HG02981 (cell line): ENCODE measurements around the gene LEPR.

Source experiments
- ATAC-seq: cut with Tn5 transposase; IDR thresholded peaks from one replicate; pipeline ENCODE4 v1.9.1; 2021; ENCODE audit warnings: mild to moderate bottlenecking, moderate library complexity; ENCODE audit not compliant: unreplicated experiment

LEPR gene

GRCh38 chr1:65409314-65409713, 11.2 kb upstream of the LEPR start:
- no peak for ATAC-seq

DNA sequence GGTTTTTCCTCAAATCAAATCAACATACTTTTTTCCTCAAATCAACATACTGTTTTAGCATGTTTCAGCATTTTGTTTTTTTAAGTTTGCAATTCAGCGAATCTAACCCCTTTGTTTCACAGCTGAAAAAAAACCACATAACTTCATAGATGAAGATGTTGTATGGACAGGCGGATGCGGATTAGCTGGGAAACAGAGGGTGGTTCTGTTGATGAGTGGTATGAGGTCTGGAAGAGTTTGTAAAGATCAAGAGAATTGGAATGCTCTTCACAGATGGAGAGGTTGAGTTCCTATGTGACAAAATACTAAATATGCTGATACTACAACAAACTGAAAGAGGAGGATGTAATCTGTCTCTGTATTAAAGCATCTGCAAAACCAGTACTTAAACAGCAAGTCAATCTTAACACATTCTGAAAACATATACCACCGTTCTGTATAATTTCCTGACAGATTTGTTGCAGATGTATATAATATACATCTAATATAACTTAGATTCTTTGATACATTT, 10.6 kb upstream of the LEPR start:
- no peak for ATAC-seq

DNA sequence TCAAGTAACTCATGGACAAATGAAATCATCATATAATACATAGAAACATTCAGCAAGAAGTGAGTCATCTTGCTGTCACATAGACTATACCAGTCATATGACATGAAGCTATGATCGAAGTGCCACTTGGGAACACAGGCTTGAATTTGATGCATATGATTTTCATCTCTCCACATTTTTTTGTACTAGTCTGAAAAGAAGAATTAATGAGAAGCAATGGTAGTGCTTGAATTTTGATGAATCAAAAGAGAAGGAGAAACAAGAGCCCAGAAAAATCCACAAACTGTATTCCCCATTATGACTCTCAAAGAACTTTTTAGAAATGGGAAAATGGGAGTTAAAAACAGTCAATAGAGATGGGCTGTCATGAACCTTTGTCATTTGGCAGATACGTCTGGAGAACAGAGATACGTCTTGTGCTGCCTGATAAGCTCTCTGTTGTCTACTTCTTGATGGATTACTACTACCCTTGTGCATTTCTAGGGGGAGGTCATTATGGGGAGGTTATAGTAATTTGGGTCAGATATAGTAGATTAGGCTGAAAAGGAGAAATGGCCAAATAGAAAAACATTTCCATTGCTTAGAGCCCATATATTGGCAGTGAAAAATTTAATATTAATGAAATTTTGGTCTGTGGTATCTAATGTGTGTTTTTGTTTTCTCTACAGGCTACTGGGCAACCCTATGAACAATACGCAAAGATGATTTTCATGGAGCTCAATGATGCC, 8.0 kb upstream of the LEPR start:
- no peak for ATAC-seq

DNA sequence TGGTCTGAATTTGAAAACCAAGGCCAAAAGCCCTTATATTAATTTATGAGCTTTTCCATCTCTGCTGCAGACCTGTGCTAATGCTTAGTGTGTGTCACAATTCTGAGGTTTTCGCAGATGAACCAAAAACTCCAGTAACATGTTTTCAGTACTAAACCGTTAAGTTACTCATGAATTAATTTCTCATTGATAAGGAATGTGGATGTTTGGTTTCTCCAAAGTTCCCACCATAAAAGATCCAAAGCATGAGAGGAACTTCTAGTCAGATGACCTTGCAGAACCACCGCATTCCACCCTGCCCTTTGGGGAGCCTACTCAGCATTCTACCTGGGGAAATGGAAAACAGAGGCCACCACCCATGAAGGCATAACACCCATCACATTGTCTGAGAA, 7.5 kb upstream of the LEPR start:
- ATAC-seq, result no peak

DNA sequence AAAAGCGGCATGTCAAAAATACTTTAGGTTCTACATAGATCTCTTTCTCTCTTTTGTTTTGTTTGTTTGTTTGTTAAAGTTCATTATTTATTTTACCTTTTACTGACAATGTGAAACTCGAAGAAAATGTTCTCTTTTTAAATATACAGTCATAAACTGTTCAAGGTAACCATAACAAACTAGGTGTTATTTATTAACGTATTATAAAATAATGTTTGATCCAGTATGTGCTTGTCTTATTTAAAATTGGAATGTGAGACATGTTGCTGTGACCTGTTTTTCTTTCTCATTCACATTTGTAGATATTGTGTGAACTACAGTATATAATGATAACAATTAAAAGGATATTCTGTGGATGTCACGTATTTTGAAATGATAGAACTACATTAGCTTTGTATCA, 5.9 kb upstream of the LEPR start:
- no peak for ATAC-seq

DNA sequence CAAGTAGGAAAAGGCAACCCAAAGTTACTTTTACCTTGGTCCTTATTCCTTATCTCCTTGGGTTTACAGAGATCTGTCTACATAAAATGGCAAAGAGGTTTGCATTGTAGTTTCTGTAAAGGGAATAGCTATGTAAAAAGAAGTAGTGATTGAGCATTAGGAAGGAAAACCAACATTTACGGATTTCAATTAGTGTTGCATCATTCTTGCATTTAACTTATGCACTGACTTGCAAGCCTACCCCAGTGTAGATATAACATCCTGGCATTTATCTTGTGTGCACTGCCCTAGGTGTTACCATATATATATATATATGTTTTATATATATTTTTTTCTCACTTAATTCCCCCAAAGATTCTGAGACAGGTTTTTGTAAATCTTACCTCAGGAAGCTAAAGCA, 3.7 kb upstream of the LEPR start:
- ATAC-seq, result no peak

- ATAC-seq, result no peak
These were observed 2.7 kb upstream of the LEPR start for GRCh38 chr1:65417729-65418128.

DNA sequence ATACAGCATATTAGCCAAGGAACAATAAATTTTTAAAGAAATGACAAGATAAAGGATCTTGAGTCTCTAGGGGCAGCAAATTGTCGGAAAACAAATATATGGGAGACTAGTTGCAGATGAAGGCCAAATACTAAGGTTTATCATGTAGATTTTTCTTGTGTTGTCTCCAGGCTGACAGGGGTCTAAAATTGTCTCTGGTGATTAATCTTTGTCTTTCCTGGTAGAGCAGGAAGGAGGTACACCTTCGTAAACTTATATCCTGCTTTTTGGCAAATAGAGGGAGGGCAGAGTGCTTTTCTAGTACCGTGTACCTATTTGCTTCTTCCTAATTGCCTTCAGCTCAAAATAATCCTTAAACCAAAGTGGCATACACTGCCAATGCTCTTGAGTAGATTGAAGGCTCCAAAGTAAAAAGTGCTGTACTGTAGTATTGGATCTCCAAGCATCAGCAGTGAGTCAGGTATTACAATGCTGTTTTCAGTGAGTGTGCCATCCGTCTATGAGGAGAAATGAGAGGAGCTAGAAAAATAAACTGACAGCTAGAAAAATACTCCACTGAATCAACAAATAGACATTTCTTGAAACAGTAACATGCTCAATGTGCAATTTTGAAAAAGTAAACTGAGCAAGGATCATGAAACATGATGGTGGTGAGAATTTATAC, 1.8 kb upstream of the LEPR start:
- no peak for ATAC-seq

DNA sequence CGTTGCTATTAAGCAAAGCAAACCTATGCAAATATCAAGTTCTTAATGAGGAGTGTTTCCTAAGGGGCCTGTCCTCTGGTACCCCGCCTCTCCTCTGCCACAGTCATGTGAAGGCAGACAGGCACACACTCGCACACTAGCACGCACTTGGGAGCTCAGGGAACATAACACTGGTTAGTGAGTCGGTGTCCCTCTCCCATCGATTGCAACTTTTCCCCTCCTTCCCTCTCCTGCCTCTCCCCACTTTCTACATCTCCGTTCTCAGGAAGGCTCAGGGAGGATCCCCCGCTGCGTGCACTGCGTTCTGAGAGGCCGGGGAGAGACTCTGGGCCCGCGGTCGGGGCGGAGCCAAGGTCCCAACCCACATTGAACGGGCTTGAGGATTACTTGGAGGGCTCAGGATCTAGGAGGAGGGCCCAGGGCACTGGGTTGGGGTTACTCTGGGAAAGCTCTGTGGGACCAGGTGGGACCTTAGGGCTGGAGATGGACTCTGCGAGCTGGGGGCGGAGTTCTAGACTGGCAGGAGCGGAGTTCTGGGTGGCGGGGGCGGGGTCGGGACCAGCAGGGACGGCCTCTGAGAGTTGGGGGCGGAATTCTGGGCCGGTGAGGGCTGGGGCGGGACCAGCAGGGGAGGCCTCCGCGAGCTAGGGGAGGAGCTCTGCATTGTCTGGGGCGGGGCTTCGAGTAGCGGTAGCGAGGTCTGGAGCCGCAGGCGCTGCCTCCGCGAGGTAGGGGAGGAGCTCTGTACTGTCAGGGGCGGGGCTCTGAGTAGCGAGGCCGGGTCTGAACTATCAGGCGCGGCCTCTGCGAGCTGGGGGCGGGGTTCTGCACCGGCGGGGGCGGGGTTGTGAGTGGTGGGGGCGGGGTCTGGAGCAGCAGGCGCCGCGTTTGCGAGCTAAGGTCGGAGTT, 533 bp upstream of the LEPR start:
- ATAC-seq, result peak; percentile 94

- ATAC-seq, result no peak
These were observed 1.0 kb downstream of the LEPR start for GRCh38 chr1:65421351-65422025.

DNA sequence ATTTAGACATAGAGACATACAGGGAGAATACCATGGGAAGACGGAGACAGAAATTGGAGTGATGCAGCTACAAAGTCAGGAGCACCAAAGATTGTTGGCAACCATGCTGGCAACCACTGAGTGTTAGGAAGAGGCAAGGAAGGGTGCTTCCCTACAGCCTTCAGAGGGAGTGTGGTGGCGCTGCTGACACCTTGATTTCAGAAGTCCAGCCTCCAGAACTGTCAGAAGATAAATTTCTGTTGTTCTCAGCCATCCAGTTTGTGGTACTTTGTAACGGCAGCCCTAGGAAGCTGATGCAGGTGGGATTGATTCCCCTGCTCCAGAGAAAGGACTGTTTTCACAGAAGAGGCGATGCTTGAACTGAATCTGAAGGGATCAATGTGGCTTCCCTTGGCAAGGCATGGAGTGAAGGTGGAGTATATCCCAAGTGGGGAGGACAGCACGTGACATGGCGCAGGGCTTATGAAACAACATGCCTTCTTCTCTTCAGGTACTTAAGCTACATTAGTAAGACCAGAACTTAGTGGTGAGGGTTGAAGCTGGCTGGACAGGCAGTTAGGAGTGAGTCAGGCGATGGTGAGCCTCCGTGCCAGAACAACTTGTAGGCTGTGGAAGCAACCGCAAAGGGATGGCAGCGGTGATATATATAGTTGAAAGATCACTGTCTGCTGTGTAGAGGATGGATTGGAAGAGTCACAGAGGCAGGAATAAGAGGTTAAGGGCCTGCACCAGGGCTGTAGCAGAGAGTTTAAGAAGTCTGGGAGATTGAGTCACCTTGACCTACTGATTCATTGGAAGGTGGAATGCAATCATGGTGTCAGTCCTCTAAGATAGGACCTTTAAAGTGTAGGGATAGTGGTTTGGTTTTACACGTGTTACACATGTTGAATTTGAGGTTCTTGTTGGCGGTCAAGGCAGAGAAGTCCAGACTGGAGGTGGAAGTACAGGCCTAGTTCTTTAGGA, 2.1 kb downstream of the LEPR start:
- ATAC-seq, result no peak

GRCh38 chr1:65423884-65424572, 3.6 kb downstream of the LEPR start:
- ATAC-seq, result no peak

GRCh38 chr1:65424573-65424889, 4.1 kb downstream of the LEPR start:
- ATAC-seq, result no peak

DNA sequence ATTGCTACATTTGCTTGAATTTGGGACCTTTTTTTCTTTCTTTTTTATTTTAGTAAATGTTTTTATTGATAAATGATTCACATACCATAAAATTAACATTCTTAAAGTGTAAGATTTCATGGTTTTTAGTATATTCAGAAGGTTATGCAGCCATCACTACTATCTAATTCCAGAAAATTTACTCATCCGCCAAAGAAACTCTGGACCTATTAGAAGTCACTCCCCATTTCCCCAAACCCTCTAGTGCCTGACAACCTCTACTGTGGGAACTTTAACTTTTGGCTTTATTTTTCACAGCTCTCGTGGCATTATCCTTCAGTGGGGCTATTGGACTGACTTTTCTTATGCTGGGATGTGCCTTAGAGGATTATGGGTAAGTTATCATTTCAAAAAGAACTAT, 4.5 kb downstream of the LEPR start:
- no peak for ATAC-seq

GRCh38 chr1:65425697-65426096, 5.2 kb downstream of the LEPR start:
- no peak for ATAC-seq

- no peak for ATAC-seq
These were observed 8.6 kb downstream of the LEPR start for GRCh38 chr1:65429078-65429477.

GRCh38 chr1:65429806-65430205, 9.3 kb downstream of the LEPR start:
- no peak for ATAC-seq

GRCh38 chr1:65431111-65431705, 10.7 kb downstream of the LEPR start:
- ATAC-seq, result no peak

DNA sequence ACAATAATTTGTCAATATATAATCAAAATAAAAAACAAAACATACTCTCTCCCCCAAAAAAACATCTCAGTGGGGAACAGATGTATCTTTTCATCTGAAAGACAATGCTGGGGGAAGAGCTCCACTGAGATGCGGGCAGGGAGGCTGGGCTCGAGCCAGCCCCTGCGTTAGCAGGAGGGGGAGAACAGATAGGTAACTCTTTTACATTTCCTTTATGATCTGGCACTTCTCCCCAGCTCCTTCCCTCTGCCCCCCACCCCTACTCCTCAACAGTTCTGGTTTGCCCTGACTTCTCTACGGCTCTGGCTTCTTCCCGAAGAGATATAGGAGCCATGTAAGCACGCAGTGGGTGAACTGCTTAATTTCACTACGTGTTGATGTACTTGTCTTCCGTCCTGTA, 12.4 kb downstream of the LEPR start:
- no peak for ATAC-seq
